Stimulated activated CD4-positive, alpha-beta T cell treated with anti-CD3 and anti-CD28 coated beads, TNF-alpha, amount 100 ng/mL, for 24 hours (primary cell): ENCODE data around the gene NR3C1.

ENCODE experiments used
- DNase-seq, 3 experiments: peaks; one replicate each; pipeline ENCODE4 v3.0.0-alpha.2; 2020; ENCODE audit warnings: low read depth in 3 of 3

Gene NR3C1

DNA sequence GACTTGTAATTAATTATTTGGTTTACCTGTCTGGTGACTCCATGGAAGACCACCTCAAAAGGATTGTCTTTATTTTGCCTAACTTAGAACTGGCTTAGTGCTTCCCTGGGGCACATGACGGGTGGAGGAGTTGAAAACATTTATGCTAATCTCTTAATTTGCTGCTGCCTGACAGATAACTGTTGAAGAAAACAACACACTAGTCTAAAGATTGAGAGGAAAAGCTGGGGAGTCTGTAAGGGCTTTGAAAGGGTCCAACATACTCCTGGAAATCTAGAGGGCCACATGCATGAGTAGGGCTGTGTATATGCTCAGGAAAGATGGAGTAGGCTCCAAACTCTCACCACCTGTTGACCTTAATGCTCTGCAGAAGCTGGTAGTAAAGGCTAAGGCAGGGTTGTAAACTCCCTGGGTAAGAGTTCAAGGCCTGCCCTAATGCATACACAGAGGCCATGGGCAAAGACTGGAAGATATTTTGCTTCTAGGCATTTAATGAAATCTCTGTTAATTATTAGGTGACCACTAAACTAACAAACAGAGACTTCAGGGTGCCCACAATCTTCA, 40.7 kb downstream of the NR3C1 start:
- no peak for DNase-seq

DNA sequence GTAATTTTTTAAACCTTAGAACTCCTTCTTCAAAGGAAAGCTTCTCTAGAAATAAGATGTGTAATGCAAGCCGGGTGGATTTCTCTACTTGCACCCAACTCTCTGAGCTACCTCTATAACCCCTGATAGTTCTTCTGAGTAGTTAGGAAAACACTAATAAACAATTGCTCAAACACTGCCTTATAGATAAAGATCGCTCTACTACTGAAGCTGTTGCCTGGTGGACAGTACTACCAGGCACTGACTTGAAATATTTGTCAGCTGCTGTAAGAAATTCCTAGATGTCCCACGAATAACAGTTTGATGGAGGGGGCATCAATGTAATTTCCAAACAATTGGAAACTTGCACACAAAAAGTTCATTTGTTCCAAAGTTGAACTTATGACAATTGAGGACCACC, 42.0 kb downstream of the NR3C1 start:
- DNase-seq, result no peak

DNA sequence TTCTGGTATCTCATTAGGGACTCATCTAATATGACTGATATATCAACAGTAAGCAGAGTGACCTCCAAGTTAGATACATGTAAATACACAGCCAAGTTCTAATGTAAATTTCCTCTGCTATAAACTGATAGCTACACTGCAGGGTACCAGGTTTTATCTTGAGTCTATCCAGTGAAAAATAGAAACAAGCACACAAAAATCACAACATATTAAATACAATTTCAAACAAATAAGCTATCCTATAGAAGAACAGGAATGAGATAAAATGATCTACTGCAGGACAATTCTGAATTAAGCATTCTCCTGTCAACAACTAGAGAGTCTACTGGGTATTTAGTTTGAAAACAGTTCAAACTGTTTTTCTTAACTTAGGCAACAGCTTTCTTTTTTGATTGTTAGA, 42.7 kb downstream of the NR3C1 start:
- DNase-seq, result no peak

DNA sequence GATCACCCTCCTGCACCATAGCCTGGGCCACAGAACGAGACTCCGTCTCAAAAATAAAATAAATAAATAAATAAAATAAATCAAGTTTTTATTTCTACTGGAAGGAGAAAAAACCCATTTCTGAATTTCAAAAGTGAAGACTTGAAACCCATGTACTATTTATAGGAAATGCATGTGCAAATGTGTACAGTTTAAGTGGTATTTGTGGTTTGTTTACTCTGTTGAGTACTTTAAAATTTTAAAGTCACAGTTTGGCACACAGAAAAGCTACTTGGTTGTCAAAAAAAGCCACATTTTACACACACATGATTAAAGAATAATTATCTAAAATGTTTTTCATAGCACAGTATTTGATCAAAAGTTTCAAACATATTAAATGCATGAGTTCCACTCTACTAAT, 43.6 kb downstream of the NR3C1 start:
- DNase-seq, result no peak

DNA sequence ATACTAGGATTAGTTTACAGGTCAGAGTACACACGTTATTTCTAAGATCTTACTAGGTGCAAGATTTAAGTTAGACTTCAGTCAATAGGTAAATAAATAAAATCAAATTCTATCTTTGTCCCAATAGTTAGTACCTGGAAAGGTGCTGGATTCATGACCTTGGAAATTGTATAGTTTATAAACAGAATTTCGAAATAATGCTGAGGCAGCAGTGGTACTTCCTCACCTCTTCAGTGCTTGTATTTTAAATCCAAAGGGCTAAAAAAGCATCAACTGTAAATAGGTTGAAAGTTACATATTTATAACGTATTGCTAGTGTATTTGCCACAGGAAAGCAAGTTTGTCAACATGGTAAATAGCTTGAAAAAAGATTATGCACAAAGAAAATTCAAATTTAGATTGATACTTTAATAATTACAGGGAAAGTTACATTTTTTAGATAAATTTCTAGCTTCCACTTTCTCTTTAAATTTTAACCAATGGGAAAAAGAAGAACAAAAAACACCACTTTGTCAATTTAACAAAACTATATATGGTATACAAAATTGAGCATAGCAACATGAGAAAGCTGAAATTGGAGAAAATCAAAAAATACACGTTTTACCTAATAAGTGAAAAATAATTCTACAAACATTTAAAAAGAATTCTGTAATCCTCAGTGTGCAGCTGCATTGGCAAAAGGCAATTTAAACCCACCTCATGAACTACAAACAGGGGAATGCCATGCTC, 46.5 kb downstream of the NR3C1 start:
- DNase-seq, result no peak

DNA sequence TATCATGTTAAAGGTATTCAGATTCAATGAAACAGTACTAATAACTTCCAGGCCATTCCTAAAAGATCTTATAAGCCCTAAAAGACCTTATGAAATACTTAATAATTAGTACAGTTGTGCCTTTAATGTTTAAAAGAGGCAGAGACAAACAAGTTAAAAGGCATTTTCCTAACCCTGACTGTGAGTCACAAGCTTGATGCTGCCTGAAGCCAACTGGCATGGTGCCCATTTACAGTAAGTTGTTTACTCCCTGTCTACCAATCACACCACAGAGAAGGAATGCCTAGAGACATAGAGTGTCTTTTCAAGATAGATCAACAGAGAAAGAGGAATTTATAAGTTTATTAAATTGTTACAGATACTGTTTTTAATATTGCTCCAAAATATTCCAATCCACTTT, 47.8 kb downstream of the NR3C1 start:
- DNase-seq, result peak in 1 of 3 experiments; percentile 24

DNA sequence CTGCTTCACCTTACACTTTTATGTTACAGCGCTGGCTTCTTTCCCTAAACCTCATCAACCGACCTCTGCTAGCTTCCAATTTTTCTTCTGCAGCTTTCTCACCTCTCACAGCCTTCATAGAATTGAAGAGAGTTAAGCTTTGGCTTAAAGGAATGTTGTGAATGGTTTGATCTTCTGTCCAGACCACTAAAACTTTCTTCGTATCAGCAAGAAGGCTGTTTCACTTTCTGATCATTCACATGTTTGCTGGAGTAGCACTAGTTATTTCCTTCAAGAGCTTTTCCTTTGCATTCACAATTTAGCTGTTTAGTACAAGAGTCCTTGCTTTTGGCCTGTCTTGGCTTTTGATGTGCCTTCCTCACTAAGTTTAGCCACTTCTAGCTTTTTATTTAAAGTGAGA, 49.5 kb downstream of the NR3C1 start:
- DNase-seq, result no peak

DNA sequence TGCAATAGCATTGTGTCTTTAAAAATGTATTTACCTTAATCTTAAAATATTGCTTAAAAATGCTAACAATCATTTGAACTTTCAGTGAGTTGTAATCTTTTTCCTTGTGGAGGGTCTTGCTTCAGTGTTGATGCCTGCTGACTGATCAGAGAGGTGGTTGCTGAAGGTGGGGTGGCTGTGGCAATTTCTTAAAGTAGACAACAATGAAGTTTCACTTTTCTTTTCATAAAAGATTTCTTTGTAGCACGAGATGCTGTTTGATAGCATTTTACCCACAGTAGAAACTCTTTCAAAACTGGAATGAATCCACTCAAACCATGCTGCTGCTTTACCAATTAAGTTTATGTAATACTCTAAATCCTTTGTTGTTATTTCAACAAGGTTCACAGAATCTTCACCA, 50.8 kb downstream of the NR3C1 start:
- DNase-seq, result peak in 1 of 3 experiments; percentile 9

DNA sequence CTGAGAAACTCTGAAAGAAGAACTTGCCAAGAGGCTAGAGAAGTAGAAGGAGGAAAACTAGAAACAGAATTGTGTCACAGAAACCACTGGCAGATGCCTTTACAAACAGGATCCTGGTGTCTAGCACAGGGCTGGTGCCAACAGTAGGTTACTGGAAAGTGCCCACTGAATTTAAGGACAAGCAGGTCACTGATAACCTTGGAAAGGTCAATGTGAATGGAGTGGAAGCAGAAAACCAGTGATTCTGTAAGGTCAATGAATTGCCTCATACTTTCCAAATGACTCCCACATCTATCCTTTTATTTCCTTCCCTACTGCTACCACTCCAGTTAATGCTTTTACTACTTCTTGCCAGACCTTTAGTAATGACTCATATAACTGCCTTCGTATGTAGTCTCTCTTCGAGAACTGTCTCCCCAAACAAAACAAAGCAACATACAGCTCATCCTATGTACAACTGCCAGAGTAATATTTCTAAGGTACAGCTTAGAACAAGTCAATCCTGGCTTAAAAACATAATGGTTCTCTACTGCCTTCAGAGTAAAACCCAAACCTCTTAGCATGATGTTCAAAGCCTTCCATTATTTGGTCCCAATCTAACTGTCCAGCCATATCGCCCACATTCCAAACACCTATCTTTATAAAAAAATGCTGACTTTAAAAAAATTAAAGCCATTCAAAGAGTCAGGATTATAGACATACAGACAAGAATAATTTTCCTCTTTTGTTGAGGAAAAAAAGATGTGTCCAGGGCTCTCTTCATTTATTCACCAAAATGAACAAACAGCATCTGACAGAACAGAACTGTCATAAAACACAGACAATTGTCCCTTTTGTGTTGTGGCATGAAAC, 52.5 kb downstream of the NR3C1 start:
- no peak for DNase-seq

DNA sequence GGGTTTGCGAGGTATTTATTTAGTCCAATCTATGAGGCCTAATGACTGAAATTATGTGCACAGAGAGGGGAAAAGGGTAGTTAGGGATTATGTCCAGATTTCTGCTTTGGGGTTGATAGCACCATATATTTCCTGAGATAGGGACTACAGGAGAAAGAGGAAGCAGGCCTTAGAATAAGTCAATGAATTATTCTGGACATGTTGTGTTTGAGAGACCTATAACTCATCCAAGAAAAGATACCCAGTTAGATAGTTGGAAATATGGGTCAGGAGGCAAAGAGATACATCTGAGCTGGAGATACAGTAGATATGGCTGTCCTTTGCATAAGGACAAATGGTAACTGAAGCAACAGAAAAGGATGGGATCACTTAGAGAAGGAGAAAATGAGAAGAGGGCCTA, 53.1 kb downstream of the NR3C1 start:
- no peak for DNase-seq

DNA sequence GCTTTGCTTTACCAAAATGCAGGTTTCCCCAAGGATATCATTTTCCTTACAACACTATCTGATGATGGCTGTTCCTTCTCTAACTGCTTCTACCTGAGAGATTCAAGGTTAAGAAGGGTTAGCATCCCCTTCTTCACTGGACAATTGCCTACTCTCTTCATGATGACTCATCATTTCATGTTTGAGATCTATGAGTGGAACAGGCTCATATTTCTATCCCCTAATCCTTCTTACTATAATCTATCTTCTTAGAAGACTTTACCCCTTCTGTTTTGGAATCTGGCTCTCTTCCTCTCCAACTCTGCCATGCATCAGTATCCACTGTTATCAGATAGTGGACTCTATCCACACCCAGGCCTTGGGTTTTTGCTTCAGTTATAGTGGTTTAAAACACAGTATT, 54.3 kb downstream of the NR3C1 start:
- no peak for DNase-seq

DNA sequence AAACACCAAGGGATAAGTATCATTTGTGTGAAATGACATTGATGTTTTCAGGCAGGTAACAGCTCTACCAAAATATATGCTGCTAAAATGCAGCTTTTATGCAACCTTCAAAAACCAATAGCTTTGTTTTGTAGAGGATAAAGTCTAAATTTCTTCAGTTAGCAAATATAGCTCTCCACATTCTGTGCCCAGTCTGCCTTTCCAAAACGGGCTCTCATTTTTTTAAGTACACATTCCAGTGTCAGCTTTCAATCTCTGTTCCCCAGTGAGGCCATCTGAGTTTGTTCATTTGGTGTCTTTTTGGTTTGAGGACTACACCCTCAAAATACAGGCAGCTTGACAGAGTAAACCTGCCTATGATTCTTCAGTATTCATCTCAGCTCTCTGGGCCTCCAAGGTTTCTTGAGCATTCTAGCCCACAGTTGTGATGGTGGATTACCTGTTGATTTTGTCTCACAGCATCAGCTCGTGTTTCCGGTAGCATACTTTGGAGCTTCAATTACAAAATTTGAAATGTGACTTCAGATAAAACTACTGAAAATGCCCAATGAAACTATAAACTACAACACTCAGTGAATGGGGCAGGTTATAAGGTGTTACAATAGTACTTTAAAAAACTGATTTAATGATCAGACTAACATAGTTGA, 55.7 kb downstream of the NR3C1 start:
- DNase-seq, result no peak

DNA sequence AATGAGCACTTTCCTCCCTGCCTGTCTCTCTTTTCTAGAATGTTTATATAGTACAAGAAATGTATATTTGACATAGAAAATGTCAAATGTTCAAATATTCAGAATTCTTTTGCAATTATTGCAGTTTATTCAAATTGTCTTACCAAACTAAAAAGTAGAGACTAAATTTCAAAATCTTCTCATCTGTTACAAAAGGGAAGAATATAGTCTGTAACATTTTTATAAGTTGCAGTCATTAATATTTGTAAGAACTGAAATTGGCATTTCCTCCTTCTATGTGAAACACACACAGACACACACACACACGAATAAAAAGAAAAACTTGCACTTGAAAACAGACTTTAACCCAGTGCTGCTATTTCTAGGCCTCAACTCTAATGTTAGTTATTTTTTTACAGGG, 56.4 kb downstream of the NR3C1 start:
- no peak for DNase-seq

DNA sequence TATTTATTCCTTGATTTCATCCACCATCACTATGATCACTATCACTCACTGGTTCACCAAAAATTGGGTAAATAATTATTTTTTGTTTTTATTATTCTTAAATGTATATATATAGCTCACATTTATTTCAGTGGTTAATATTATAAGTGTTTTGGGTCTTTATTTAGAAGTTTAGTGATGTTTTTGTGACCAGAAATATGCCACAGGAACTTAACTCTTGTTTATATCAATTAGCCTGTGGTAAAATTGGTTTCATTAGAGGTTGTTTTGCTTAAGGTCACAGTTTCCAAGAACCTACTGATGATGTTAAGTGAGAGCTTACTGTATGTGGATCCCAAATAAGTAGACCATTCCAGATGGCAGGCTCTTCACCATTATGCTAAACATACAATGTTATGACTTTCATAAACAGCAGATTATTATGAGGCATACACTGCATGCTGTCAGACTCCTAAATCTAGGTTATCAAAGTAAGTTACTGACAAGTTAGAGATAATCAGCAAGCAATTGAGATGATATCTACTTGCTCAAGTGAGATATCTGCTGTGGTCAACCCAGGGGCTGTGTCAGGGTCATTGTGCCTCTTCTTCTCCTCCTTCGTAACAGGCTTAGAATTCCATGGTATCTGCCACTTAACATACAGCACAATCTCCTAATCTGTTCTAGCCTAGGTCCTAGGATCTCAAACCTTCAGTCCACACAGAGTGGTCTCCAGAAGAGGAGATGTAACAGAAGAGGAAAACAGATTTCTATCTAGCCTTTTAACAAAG, 57.6 kb downstream of the NR3C1 start:
- DNase-seq, result no peak

DNA sequence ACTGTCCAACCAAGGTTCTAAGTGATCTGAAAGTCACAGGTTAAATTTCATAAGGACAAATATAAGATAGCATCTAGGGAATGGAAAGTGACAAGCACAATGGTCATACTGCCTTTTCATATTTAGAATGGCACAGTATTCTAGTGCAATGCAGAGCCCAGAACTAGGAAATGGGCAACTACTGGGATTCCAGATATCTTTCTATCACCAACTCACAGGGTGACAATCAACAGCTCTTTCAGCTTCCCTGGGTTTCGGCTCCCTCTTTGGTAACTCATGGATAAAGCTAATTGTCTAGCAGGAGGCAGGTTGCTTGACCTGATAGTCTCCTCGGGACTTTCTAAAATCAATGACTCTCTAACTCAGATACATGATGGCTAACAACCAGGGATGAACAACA, 60.4 kb downstream of the NR3C1 start:
- no peak for DNase-seq

DNA sequence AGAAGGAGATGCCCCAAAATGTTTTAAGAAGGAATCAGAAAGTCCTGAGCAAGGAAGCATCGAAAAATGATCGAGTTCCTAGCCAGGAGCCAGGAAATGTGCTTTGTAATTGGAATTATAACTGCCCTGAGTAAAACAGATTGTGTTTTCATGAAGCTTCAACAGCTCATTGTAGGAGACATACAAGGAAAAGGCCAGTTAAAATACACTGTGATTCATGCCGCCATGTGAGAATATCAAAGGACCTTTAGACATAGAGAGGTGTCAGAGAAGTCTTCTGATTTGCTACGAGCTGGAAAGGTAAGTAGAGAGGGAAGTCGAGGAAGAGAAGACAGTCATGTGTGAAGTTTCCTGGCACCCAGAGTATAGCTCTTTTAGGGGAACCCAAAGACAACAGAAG, 60.9 kb downstream of the NR3C1 start:
- no peak for DNase-seq

DNA sequence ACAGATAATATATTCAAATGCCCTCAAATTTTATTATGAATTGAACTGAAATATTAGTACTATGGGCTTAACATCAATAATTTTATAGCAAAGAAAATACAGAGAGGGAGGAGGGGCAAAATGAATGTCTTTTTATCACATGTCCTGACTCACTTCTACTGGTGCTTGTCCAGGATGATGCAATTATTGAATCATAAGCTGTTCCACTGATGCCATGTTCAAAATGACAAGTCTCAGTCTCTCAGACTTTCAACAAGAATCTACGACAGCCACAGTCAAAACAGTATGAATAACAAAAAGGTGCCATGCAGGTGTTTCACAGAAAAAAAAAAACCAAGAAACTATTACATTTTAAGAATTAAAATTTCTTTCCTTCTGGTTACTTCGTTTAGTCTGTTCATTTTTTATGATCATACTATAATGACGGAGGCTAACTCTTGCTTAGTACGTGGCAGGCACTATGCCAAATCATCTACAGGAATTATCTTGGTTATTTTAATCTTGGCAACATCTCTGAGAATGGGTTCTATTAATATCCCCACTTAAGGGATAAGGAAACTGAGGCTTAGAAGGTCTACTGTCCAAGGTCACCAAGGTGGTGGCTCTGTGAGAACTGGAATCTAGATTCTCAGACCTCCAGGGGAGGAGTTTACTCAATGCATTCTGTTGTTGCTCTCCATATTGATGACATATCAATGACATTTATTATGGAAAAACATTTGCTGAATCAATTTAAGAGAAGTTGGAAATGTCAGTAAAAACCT, 61.5 kb downstream of the NR3C1 start:
- no peak for DNase-seq

DNA sequence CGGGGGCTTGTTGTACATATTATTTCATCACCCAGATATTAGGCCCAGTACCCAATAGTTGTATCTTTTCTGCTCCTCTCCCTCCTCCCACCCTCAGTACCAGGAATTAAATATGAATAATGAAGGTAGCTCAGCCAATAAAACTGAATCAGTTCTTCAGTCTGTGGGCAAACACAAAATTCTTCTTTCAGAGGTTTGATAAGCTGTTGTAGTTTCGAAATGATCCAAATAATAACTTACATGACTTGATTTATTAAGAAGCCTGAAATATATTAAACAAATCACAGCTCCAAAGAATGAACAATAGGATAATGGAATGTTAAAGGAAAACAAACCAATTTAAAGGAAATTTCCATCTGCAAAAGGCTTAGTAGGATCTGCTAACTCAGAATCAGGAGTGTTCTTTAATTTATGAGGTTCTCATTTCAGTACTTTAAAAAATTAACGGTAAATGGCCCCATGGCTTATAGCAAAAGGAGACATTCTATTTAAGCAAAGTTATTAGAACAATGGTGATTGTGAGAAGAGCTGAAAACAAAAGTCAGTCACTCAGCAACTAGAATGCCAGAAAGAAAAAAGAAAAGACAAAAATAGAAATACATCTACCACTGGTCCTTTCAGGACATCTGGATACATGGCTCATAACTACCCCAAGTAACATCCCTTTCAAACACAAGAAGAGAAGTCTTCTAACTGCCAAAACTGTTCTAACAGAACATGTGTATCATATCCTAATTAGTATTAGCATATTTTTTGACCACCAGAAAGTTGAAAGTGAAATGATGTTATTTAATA, 62.4 kb downstream of the NR3C1 start:
- no peak for DNase-seq

DNA sequence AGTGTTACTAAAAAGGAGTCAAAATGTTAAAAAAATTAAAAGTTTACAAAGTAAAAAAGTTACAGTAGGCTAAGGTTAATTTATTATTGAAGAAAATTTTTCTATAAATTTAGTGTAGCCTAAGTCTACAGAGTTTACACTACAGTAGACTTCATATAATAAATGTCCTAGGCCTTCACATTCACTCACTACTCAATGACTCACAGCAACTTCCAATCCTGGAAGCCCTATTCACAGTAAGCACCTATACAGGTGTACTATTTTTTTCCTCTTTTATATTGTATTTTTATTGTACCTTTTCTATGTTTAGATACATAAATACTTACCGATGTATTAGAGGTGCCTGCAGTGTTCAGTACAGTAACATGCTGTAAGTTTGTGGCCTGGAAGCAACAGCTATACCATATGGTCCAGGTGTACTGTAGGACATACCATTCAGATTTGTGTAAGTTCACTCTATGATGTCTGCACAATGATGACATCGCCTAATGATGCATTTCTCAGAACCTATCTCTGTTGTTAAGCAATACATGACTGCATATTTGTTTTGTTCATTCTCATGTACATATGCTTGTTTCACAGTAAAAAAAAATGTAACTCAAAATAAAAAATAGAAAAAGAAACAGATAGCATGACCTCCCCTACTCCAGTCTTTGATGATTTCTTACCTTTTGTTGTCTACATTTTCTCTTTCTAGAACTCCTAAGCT, 64.7 kb downstream of the NR3C1 start:
- DNase-seq, result no peak

DNA sequence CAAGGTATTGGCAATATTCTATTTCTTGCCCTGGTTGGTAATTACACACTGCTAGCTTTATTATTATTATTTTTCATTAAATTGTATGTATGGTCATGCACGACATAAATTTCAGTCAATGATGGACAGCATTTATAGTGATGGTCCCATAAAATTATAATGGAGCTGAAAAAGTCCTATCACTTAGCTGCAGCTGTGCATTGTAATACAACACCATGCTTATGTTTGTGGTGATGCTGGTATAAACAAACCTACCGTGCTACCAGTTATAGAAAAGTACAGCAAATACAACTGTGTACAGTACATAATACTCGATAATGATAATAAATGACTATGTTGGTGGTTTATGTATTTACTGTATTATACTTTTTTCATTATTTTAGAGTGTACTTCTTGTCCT, 65.5 kb downstream of the NR3C1 start:
- no peak for DNase-seq
